Body of pancreas (tissue), 4 donors: ENCODE results near the gene PRR5L.

Experiments
- CTCF ChIP-seq, 7 experiments: fragments of 450-650 bp in 4 of 7; fragments of 200-600 bp in 3 of 7; sonication (generic) in 3 of 7; IDR thresholded peaks; one replicate each; pipeline ENCODE4 v1.5.1; 2016 to 2019; ENCODE audit warnings: antibody characterized with exemption in 7 of 7
- POLR2A ChIP-seq, 3 donors: fragments of 450-650 bp; IDR thresholded peaks; one replicate each; pipeline ENCODE4 v1.6.1; 2016; ENCODE audit warnings: antibody characterized with exemption in 3 of 3, mild to moderate bottlenecking in 2 of 3

GRCh38 chr11:36326524-36327419 lies 30.7 kb downstream of the PRR5L start:
- TF ChIP-seq CTCF (IDR thresholded peaks at IDR 0.05) = no peak
- TF ChIP-seq POLR2A (IDR thresholded peaks at IDR 0.05) = no peak
